Activated T-cell treated with anti-CD3 and anti-CD28 coated beads for 1 hour (primary cell): ENCODE results near the gene REM1.
"Not testable (repeated sequence)": the region's sequence is repeated elsewhere in the genome, so short reads cannot be mapped to it uniquely, and the experiment has no call there.

Experiments used
- DNase-seq: peaks from one replicate; pipeline ENCODE4 v3.0.0-alpha.2; 2020; ENCODE audit warnings: low read depth

The REM1 gene, protein sequence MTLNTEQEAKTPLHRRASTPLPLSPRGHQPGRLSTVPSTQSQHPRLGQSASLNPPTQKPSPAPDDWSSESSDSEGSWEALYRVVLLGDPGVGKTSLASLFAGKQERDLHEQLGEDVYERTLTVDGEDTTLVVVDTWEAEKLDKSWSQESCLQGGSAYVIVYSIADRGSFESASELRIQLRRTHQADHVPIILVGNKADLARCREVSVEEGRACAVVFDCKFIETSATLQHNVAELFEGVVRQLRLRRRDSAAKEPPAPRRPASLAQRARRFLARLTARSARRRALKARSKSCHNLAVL

DNA sequence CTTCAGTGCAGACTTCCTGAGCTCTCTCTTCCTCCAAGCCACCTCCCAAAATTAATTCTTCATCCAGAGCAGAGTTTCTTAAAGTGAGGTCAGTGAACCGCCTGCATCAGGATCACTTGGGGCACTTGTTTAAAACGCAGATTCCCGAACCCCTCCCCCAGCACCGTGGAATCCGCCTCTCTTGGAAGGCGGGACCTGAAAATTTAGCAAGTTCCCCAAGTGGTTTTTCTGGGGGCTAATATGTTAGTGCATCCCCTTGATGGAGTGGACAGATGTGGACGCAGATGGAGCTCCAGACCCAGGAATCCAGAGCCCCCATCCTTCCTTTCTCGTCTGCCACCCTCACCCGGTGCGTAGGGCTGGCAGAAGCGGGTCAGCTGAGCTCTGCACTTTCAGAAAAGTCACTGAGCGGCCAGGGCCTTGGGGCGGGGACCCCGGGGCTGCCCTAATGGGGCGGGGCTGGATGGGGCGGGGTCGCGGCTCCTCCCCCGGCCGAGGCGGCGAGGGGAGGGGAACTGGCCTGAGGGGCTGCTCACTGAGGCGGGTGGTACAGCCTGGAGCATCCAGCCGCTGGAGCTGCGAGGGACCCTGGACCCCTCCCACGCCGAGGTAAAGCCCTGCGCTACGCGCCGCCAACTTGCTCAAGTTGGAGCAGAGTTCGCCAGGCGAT lies at the start of gene REM1, which contains the start of gene DEFB124:
REM1 (plus strand) TSS at position 531 of the 670 bp plus-strand sequence. CDS start 1,158 bp downstream, outside the sequence.
DEFB124 (minus strand) TSS at position 370 of the 670 bp plus-strand sequence. CDS start 2,114 bp downstream, outside the sequence.
- no peak for DNase-seq

DNA sequence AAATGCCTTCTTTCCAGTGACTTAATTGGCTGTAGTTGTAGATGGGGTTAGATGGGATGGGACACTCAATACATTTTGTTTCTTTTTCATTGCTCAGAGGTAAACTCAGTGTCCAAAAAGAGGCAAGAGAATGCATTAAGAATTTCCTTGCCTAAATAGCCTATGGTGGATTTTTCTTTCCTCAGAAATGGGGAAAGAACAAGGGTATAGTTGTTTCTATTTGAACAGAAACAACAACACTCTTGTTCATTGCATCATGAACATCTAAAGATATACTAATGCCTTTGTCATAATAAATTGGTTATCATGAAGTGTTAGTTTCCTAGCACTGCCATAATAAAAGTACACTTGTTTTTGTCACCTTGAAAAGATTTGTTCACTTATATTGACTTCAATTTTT lies 49.3 kb upstream of the REM1 start:
- no peak for DNase-seq

DNA sequence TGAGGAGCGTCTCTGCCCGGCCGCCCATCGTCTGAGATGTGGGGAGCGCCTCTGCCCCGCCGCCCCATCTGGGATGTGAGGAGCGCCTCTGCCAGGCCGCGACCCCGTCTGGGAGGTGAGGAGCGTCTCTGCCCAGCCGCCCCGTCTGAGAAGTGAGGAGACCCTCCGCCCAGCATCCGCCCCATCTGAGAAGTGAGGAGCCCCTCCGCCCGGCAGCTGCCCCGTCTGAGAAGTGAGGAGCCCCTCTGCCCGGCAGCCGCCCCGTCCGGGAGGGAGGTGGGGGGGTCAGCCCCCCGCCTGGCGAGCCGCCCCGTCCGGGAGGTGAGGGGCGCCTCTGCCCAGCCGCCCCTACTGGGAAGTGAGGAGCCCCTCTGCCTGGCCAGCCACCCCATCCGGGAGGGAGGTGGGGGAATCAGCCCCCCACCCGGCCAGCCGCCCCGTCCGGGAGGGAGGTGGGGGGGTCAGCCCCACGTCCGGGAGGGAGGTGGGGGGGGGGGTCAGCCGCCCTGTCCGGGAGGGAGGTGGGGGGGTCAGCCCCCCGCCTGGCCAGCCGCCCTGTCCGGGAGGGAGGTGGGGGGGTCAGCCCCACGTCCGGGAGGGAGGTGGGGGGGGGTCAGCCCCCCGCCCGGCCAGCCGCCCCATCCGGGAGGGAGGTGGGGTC lies 48.1 kb upstream of the REM1 start:
- DNase-seq = not testable (repeated sequence)

DNA sequence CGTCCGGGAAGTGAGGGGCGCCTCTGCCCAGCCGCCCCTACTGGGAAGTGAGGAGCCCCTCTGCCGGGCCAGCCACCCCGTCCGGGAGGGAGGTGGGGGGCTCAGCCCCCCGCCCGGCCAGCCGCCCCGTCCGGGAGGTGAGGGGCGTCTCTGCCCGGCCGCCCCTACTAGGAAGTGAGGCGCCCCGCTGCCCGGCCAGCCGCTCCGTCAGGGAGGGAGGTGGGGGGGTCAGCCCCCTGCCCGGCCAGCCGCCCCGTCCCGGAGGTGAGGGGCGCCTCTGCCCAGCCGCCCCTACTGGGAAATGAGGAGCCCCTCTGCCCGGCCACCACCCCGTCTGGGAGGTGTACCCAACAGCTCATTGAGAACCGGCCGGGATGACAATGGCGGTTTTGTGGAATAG lies 47.5 kb upstream of the REM1 start:
- not testable (repeated sequence) for DNase-seq

DNA sequence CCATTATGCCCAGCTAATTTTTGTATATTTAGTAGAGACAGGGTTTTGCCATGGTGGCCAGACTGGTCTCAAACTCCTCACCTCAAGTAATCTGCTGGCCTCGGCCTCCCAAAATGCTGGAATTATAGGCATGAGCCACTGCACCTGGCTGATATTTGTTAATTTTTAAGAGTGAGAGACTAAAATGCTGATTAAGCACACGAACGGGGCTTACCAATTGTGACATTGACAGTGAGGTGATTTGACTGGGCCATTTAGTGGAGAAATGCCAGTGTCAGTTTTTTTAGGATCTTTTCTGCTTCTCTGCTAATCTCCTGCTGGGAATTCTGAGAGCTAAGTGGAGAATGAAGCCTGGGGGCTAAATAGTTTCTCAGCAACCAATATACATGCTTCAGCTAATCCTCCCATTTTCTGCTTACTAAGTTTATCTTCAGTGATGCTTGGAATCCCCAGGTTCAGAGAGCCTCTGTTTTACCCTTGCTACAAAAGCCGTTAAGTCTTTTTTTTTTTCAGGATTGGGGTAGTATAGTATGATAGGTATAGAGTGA lies 44.4 kb upstream of the REM1 start:
- no peak for DNase-seq

DNA sequence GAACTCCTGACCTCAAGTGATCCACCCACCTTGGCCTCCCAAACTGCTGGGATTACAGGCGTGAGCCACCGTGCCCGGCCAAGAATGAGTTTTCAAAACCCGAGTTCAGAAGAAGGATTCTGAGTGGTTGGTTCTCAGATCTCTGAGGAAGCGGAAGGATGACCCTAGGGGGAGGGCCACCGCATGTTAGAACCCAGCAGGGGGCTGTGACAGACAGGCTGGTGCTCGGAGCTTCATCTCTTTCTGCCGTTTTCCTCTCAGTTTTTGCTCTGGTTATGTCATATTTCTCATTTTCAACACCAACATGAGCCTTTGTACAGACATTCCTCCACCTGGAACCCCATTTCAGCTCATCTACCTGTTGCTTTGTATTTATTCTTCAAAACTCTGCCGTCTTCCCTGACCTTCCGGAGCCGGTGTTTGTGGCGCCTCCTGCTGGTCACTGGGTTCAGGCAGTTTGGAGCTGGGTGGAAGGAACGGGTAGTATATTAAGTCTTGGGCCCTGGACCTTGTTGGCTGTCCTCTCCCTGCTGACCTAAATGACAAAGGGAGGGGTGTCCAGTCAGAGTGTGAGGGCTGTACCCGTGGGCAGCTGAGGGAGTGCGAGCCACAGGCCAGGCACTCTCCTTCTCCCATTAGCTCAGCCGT lies 35.0 kb upstream of the REM1 start, which contains the start of gene DEFB123:
DEFB123 (plus strand) TSS at position 621 of the 648 bp plus-strand sequence. CDS start 67 bp downstream, outside the sequence.
- no peak for DNase-seq

DNA sequence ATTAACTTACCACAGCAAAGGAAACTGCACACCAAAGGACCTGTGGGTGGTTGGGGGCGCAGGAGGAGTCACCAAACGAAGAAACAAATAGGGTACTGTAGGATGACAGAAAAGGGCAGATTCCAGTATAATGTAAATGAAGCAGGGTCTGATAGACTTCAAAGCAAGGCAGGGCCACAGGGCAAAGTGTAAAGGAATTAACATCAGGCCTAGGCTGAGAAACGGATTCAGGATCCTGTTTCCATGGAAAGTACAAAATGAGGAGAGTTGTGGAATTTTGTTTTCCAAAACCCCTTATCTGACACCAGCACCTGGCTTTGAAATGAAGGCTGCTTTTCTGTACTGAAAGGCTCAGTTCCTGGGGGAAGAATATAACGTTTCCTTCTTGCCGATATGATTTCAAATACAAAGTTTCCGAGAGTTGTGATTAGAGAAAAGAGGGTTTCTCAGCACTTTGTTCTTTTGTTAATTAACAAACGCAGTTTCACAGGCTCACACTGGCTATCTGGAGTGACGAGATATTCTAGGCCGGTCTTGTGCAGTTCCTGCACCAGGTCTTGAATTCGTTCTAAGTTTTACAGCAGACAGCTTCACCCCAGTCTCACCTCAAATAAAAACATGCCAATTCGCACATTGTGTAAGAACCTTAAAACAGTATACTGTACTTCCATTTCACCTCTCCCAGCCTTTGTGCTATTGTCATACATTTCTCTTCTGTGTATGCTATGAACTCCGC lies 28.8 kb upstream of the REM1 start:
- no peak for DNase-seq

DNA sequence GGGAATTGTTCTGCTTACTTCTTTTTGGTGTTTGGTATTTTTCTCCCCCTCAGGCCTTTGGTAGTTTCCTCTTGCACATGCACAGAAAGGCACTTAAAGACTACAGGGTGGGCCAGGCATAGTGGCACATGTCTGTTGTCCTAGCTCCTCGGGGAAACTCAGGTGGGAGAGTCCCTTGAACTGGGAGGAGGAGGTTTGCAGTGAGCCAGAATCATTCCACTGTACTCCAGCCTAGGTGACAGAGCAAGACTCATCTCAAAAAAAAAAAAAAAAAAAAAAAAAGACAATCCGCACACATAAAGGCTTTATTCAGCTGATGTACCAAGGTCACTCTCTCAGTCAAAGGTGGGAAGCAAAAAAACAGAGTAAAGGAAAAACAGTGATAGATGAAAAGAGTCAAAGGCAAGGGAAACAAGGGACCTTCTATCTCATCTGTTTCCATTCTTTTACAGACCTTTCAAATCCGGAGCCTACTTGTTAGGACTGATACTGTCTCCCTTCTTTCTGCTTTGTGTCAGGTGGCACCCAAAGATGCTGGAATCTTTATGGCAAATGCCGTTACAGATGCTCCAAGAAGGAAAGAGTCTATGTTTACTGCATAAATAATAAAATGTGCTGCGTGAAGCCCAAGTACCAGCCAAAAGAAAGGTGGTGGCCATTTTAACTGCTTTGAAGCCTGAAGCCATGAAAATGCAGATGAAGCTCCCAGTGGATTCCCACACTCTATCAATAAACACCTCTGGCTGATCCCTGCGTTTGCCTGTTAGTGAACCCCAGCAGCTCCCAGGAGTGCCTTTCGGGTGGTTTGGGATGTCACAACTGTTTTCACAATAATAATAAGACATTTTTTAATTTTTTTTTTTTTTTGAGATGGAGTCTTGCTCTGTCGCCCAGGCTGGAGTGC lies 25.3 kb upstream of the REM1 start:
- DNase-seq = no peak

DNA sequence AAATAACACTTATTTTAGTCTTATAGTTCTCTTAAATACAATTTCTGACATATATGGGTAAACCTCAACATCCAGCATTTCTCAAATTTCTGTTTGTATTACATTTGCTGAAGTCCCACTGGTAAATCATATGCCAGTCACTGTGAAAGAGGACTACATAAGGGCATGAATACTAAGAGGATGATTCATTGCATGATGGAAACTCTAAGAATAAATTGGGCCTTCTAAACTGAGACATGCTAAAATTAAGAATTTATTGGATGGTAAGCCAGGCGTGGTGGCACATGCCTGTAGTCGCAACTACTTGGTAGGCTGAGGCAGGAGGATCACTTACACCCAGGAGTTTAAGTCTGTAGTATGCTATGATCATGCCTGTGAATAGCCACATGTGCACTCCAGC lies 22.5 kb upstream of the REM1 start:
- DNase-seq = no peak

DNA sequence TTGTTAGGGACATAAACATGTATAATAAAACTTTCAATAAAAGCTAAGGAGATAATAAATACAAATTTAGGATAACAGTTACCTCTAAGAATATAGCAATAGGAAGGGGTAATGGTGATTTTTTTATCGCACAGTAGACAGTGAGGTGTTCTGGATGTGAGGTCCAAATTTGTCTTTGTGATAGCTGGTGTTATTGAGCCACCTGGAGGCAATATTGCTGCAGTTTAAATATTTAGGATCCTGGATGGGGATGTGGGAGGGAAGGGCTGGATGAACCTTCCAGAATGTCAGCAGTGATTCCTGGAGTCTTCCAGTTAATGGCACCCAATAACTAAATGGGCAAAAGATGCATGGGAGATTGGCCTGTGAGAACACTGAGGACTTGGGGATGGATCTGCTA lies 20.7 kb upstream of the REM1 start:
- DNase-seq = no peak

DNA sequence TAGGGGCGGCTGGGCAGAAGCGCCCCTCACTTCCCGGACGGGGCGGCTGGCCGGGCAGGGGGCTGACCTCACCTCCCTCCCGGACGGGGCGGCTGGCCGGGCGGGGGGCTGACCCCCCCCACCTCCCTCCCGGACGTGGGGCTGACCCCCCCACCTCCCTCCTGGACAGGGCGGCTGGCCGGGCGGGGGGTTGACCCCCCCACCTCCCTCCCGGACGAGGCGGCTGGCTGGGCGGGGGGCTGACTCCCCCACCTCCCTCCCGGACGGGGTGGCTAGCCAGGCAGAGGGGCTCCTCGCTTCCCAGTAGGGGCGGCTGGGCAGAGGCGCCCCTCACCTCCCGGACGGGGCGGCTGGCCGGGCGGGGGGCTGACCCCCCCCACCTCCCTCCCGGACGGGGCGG lies 4.1 kb upstream of the REM1 start:
- not testable (repeated sequence) for DNase-seq

DNA sequence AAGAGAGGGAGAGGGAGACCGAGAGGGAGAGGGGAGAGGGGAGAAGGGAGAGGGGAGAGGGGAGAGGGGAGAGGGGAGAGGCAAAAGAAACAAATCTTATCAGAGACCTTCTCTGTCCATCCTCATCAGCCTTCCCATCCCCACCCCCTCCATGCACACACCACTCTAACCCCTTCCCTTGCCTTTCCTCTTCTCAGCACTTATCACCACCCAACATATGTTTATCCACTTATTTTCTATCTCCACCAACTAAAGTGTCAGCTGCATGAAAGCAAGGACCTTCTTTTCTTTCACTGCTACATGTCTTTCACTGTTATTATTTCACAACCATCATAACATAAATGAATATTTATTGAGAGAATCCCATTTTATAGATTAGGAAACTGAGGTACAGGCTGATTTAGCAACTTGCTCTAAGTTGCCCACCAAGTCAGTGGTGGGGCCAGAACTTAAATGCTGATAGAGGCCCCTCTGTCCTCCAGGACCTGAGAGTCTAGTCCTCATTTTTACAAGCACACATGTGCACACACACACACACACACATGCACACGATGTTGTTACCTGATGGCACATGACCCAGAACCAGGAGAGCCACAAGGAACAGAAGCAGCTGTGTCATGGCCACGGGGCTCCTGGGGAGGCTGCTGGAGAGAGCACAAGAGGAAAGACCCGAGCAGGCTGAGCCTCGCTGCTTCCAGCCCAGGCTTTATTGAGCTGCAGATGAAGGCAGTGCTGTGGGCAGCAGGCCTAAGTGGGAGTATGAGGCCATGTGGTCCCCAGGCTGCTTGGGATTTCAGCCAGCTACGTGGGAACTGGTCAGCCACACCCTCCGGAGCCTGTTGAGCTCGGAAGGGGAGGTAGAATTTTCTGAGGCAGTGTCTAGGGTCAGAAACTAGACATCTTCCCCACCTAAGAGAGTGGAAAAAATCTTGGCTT lies 2.4 kb upstream of the REM1 start:
- DNase-seq = no peak

DNA sequence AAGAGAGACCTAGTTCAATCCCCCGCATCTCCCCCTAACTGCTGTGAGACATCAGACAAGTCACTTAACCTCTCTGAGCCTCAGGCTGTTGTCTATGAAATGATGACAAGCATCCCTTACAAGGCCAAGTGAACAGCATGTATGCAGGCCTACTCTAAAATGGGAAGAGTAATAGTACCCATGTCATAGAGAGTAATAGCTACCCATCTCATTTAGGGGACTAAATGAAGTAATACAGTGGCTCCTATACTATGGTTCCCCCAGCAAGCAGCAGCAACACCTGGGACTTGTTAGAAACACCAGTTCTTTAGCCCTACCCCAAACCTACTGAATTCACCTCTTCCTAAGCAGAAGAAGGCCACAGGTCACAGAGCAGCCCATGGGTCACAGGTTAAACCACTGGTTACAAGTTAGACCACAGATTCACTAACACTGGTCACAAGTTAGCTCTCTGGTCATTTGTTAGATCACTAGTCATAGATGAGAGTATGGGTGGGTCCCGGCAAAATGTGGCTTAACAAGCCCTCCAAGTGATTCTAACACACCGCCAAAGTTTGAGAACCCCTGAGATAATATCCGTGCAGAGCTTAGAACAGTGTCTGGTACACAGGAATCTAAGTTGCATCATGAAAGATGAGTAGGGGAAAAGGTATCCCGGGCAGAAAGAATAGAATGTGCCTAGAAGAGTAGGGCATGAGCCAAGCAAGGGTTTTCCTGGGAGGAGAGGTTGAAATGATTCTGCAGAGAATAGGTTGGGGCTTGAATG lies 1.6 kb upstream of the REM1 start:
- no peak for DNase-seq

DNA sequence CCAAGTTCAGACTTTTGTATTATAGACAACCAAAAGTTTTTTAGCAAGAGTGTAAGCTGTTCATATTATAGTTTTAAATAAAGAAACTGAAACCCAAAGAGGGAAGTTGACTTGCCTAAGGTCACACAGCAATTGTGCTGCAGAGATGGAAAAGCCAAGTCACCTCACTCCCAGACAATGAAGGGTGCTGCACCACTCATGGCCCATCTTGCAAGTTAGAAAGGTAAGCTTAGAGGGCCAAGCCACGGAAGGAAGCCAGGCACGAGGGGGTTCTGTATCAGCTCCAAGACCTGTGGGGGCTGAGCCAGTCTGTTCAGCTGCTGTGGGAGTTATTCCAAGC lies 1.0 kb upstream of the REM1 start:
- DNase-seq = no peak

DNA sequence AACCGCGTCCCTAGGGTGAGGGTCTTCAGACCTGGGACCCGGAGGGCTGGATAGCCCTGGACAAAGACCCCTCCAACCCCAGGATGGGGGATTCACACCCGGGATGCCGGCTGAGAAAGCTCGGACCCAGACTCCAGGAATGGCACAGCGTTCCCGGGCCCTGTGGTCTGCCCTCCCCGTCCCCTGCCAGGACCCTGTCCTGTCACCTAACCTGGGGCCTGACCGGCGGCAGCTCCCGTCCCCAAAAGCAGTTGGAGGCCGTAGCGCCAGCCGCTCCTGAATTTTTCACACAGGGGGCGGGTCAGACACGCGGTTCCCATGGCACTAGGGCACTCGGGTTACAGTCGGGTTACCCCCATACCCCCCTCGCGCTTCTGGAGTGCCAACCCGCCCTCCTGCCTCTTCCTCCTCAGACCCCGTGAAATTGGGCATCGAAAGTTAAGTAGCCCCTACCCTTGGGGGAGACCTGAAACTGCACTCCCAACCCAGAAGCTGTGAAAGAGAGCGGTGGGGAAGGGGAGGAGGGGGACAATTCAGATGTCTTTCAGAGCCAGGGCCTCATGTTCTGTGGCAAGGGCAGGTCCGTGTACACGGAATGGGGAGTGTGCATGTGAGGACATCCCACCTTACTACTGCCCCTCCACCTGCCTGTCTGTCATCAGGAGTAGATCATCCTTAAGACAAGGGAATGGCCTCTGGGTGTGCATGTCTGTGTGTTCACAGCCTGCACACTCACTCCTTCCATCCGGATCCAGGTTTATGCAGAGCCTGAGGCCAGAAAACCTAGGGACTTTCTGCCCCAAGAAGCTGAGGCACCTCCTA lies 595 bp downstream of the REM1 start:
- no peak for DNase-seq

DNA sequence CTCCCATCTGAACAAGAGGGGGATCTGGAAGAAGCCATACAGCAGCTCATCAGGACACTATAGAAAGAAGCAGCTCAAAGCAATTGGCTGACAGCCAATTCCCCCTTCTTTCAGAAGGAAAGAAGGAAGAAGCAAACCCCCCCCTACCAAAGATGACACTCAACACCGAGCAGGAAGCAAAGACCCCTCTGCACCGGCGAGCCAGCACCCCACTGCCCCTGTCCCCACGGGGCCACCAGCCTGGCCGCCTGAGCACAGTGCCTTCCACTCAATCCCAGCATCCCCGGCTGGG lies 1.2 kb downstream of the REM1 start:
- no peak for DNase-seq

DNA sequence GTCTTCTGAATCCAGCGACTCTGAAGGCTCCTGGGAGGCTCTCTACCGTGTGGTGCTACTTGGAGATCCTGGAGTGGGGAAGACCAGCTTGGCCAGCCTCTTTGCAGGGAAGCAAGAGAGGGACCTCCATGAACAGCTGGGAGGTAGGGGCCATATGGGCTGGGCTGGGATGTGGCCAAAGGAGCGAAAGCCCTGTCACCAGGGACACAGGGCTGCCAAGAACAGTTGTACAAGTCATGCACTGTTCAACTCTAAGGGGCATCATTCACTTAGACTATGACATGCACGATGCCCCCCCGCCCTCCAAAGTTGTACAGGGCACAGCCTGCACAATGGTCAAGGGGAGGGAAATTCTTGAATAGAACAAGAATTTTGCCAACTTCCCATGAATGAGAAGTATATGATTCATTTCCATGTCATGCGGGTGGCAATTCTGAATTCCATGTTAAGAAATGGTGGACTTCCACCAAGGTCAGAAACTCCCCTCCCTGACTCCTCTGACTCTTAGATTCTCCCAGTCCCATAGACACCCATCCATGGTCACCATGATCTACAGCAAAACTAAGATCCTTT lies 1.6 kb downstream of the REM1 start:
- DNase-seq = no peak

DNA sequence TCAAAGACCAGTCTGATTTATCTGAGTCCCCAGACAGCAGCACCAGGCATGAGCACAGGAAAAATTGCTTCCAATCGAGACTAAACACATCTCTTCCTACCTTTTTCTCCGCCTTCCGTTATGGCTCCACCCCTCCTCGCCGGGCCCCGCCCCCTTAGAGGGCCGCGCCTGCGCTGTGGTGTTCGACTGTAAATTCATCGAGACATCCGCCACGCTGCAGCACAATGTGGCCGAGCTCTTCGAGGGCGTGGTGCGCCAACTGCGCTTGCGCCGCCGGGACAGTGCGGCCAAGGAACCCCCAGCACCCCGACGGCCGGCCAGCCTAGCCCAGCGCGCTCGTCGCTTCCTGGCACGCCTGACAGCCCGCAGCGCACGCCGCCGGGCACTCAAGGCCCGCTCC lies 8.9 kb downstream of the REM1 start:
- no peak for DNase-seq
